Vagina (tissue), 2 donors: ENCODE data around the gene PPT2. TPM values are rescaled to one million over a fixed set of nuclear protein-coding genes. Genes with fewer than 3 reads are reported as not detected.
"Not testable (repeated sequence)": the region's sequence is repeated elsewhere in the genome, so short reads cannot be mapped to it uniquely, and the experiment has no call there.

Experiments
- DNase-seq, 2 donors: peaks; one replicate each; pipeline ENCODE4 v3.0.0-alpha.2; 2017; ENCODE audit errors: extremely low spot score in 2 of 2
- H3K27ac ChIP-seq: fragments of 200-600 bp; sonication (generic); one replicate; pipeline ENCODE4 v1.5.1; 2019
- H3K27me3 ChIP-seq: fragments of 200-600 bp; sonication (generic); one replicate; pipeline ENCODE4 v1.5.1; 2019
- H3K36me3 ChIP-seq, 2 donors: fragments of 200-600 bp; sonication (generic); one replicate each; pipeline ENCODE4 v1.5.1; 2017 to 2019
- H3K4me1 ChIP-seq: fragments of 200-600 bp; sonication (generic); one replicate; pipeline ENCODE4 v1.5.1; 2019
- H3K4me3 ChIP-seq, 2 donors: fragments of 200-600 bp; sonication (generic); 1 replicate in 1 of 2; 2 replicates in 1 of 2; pipeline ENCODE4 v1.5.1; 2016 to 2019
- H3K9me3 ChIP-seq: fragments of 200-600 bp; sonication (generic); one replicate; pipeline ENCODE4 v1.5.1; 2019
- POLR2A ChIP-seq, 2 donors: fragments of 450-650 bp; IDR thresholded peaks; one replicate each; pipeline ENCODE4 v1.6.1; 2017; ENCODE audit warnings: antibody characterized with exemption in 2 of 2, mild to moderate bottlenecking in 2 of 2, moderate library complexity in 2 of 2
- POLR2AphosphoS5 ChIP-seq, 2 donors: sonication (generic); formaldehyde crosslinking; IDR thresholded peaks; one replicate each; pipeline ENCODE4 v1.9.0; 2017; ENCODE audit warnings: antibody characterized with exemption in 2 of 2, mild to moderate bottlenecking in 2 of 2, low read depth in 1 of 2; ENCODE audit not compliant: insufficient read depth in 1 of 2
- intact Hi-C: fragments of 100-400 bp; cut with DNase I; formaldehyde crosslinking; loops from one replicate; pipeline ENCODE4 v1.15.1; 2023
- total RNA-seq: library from RNA; depleted of rRNA; stranded (reverse); fragments of >200 nt; gene quantifications from one replicate; pipeline ENCODE4 v1.2.3, GENCODE V29; 2016
- TF ChIP-seq, protein P1 (sequence below), 3 experiments: fragments of 450-650 bp in 2 of 3; fragments of 200-600 bp in 1 of 3; sonication (generic) in 1 of 3; IDR thresholded peaks; one replicate each; pipeline ENCODE4 v1.5.1; 2017 to 2019; ENCODE audit warnings: antibody characterized with exemption in 3 of 3, mild to moderate bottlenecking in 2 of 3, moderate library complexity in 2 of 3

The PPT2 gene
- total RNA-seq, 1 donor from 2014 or later, result 31.9 TPM

- Histone ChIP-seq H3K4me1 (peaks cover 52% of the 10 kb centered on the region), H3K36me3 (peaks cover 0 to 29% of the 10 kb centered on the region in 2 donors), H3K27me3 (no peaks in the 10 kb centered on the region), H3K9me3 (no peaks in the 10 kb centered on the region), H3K4me3 (no peak overlapping the region), H3K27ac (peak overlapping the region; percentile 99)
- no peak for TF ChIP-seq POLR2A (IDR thresholded peaks at IDR 0.05)
- TF ChIP-seq, protein P1, sequence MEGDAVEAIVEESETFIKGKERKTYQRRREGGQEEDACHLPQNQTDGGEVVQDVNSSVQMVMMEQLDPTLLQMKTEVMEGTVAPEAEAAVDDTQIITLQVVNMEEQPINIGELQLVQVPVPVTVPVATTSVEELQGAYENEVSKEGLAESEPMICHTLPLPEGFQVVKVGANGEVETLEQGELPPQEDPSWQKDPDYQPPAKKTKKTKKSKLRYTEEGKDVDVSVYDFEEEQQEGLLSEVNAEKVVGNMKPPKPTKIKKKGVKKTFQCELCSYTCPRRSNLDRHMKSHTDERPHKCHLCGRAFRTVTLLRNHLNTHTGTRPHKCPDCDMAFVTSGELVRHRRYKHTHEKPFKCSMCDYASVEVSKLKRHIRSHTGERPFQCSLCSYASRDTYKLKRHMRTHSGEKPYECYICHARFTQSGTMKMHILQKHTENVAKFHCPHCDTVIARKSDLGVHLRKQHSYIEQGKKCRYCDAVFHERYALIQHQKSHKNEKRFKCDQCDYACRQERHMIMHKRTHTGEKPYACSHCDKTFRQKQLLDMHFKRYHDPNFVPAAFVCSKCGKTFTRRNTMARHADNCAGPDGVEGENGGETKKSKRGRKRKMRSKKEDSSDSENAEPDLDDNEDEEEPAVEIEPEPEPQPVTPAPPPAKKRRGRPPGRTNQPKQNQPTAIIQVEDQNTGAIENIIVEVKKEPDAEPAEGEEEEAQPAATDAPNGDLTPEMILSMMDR (IDR thresholded peaks at IDR 0.05), result no peak
- no peak for TF ChIP-seq POLR2AphosphoS5 (IDR thresholded peaks at IDR 0.05; ENCODE audit: insufficient read depth in 1 of 2, low read depth in 1 of 2)
- peak in 1 of 2 donors; percentile 84 for DNase-seq
- intact Hi-C loops, result loop anchor here (10.0 kb wide), 1 partner anchor 1021 kb away; the partner anchor contains the start of genes HSD17B8, RING1, RXRB and SLC39A7
Measured at GRCh38 chr6:32183483-32184083, 29.6 kb downstream of the PPT2 start.

GRCh38 chr6:32184084-32184640 is 30.2 kb downstream of the PPT2 start, which contains the start of gene AGER:
AGER (minus strand) TSS chr6:32184253; CDS start chr6:32184222, 31 bp downstream.
- peaks cover 52% of the 10 kb centered on the region for H3K4me1 ChIP-seq
- peaks cover 0 to 29% of the 10 kb centered on the region in 2 donors for H3K36me3 ChIP-seq
- DNase-seq, result no peak
- TF ChIP-seq POLR2A (IDR thresholded peaks at IDR 0.05) (no peak), POLR2AphosphoS5 (IDR thresholded peaks at IDR 0.05; ENCODE audit: insufficient read depth in 1 of 2, low read depth in 1 of 2) (no peak)
- TF ChIP-seq, protein P1 (IDR thresholded peaks at IDR 0.05), result no peak
- H3K27me3 ChIP-seq, result no peaks in the 10 kb centered on the region
- intact Hi-C loops, result loop anchor here (10.0 kb wide), 1 partner anchor 1021 kb away; the partner anchor contains the start of genes HSD17B8, RING1, RXRB and SLC39A7
- H3K9me3 ChIP-seq, result no peaks in the 10 kb centered on the region
- H3K27ac ChIP-seq, result peak within 1 kb of the TSS; percentile 99
- H3K4me3 ChIP-seq, result no peak within 1 kb of the TSS

GRCh38 chr6:32185681-32186131 is 31.8 kb downstream of the PPT2 start:
- intact Hi-C loops, result loop anchor here (10.0 kb wide), 1 partner anchor 1019 kb away; the partner anchor contains the start of genes HSD17B8, RING1, RXRB and SLC39A7
- not testable (repeated sequence) for H3K9me3 ChIP-seq, H3K4me3 ChIP-seq, DNase-seq, H3K27me3 ChIP-seq
- Histone ChIP-seq H3K27ac (peak overlapping the region; percentile 99), H3K36me3 (peaks cover 0 to 21% of the 10 kb centered on the region in 2 donors), H3K4me1 (peaks cover 51% of the 10 kb centered on the region)

DNA sequence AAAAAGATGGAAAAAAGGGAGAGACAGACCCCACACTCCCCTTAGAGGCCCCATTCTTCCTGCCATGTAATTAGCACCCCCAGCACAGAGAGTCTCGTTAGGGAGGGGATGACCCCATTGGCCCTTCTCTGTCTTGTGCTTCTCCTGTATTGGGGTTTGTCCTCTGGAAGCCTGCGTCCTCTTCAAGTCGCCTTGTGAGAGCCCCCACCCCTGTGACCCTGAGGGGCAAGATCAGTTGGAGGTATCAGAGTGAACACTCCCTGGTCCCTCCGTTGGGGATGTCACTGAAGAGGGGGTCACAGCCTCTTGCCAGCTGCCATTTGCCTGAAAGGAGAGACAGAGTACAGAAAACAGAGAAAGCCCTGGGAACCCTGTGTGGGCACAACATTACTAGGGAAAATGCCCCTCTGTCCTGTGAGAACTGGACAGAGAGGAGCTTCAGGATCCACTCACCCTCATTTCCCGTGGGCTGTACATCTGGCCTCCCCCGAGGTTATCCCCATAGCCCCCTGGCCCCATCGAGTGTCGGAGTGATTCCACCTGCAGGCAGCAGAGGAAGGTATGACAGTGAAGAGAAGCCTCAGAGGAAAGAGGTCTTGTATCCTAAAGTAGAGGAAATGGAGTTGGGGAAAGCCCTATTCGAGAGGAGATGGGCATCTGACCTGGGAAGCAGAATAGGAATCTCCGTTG is 32.4 kb downstream of the PPT2 start:
- intact Hi-C loops, result loop anchor here (10.0 kb wide), 1 partner anchor 1019 kb away; the partner anchor contains the start of genes HSD17B8, RING1, RXRB and SLC39A7
- H3K9me3 ChIP-seq, DNase-seq, H3K27me3 ChIP-seq, H3K4me3 ChIP-seq: not testable (repeated sequence)
- peaks cover 57% of the 10 kb centered on the region for H3K4me1 ChIP-seq
- peaks cover 0 to 19% of the 10 kb centered on the region in 2 donors for H3K36me3 ChIP-seq
- peak overlapping the region; percentile 99 for H3K27ac ChIP-seq

- H3K36me3 ChIP-seq, result peaks cover 0 to 19% of the 10 kb centered on the region in 2 donors
- no peak overlapping the region for H3K4me3 ChIP-seq
- TF ChIP-seq, protein P1 (IDR thresholded peaks at IDR 0.05), result no peak
- TF ChIP-seq POLR2AphosphoS5 (IDR thresholded peaks at IDR 0.05; ENCODE audit: insufficient read depth in 1 of 2, low read depth in 1 of 2), result no peak
- no peak for TF ChIP-seq POLR2A (IDR thresholded peaks at IDR 0.05)
- H3K27ac ChIP-seq, result peak overlapping the region; percentile 99
- no peaks in the 10 kb centered on the region for H3K9me3 ChIP-seq
- intact Hi-C loops, result loop anchor here (10.0 kb wide), 1 partner anchor 1018 kb away; the partner anchor contains the start of genes HSD17B8, RING1, RXRB and SLC39A7
- DNase-seq, result no peak
- peaks cover 65% of the 10 kb centered on the region for H3K4me1 ChIP-seq
- no peaks in the 10 kb centered on the region for H3K27me3 ChIP-seq
Measured at GRCh38 chr6:32187009-32187709, 33.2 kb downstream of the PPT2 start.

DNA sequence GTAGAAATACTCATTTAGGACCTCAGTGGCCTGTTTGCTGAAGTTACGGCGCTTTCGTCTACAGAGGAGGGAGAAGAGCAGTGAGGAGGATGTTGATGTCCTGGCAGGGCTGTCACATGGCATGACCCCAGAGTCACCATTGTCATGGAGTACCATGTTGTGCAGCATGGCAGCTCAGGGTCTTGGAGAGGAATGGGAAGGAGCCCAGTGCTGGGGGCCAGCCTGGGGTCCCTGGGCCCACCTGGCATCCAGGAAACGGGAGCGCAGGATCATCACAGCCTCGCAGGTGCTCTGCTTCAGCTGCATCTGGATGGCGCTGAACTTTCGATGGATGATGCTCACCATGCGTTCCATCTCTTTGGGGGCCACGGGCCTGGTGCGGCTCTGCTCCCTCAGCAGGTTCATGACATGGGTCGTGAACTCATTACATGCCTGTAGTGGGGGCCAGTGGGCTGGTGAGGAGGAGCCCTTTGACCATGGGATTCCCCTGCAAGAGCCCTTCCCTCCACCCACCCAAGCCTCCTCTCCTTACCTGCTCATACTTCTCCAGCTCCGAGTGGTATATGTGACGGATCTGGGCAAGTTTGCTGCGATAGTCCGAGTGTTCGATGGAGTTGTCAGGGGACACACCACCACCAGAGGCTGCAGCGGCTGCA is 33.9 kb downstream of the PPT2 start:
- Histone ChIP-seq H3K4me1 (peaks cover 71% of the 10 kb centered on the region), H3K36me3 (peaks cover 0 to 19% of the 10 kb centered on the region in 2 donors), H3K27ac (peak overlapping the region; percentile 99)

More for the DNA sequence above, 33.9 kb downstream of the PPT2 start:
- DNase-seq, H3K9me3 ChIP-seq, H3K27me3 ChIP-seq: not testable (repeated sequence)
- intact Hi-C loops, result loop anchor here (10.0 kb wide), 1 partner anchor 1017 kb away; the partner anchor contains the start of genes HSD17B8, RING1, RXRB and SLC39A7
- H3K4me3 ChIP-seq, result peak overlapping the region; percentile 57 to 85
